Omental fat pad (tissue), 4 donors: Measurements from ENCODE around the gene ENTPD6. TPM values are rescaled to one million over a fixed set of nuclear protein-coding genes. Genes with fewer than 3 reads are reported as not detected.
"Not testable (repeated sequence)": the region's sequence is repeated elsewhere in the genome, so short reads cannot be mapped to it uniquely, and the experiment has no call there.

ENCODE experiments used
- ATAC-seq: fragments of 150-250 bp; one replicate; pipeline ENCODE4 v1.9.1; 2016; ENCODE audit warnings: mild to moderate bottlenecking, moderate library complexity; ENCODE audit not compliant: low FRiP score
- DNase-seq: peaks from one replicate; pipeline ENCODE4 v3.0.0-alpha.2; 2019; ENCODE audit warnings: low spot score
- total RNA-seq, 4 donors: library from RNA; depleted of rRNA; stranded (reverse); fragments of >200 nt; gene quantifications; one replicate each; pipeline ENCODE4 v1.1.0, GENCODE V29; 2016
- TF ChIP-seq, protein P1 (sequence below), 3 donors: fragments of 450-650 bp; IDR thresholded peaks; one replicate each; pipeline ENCODE4 v1.5.1; 2016 to 2017; ENCODE audit warnings: antibody characterized with exemption in 3 of 3, mild to moderate bottlenecking in 3 of 3, moderate library complexity in 2 of 3

ENTPD6 gene
- total RNA-seq, 4 donors from 2014 or later, result 44.6 to 71.0 (median 60.0) TPM

GRCh38 chr20:25230166-25230831 is 34.8 kb downstream of the ENTPD6 start:
- DNase-seq (no peak), ATAC-seq (no peak)
- TF ChIP-seq, protein P1, sequence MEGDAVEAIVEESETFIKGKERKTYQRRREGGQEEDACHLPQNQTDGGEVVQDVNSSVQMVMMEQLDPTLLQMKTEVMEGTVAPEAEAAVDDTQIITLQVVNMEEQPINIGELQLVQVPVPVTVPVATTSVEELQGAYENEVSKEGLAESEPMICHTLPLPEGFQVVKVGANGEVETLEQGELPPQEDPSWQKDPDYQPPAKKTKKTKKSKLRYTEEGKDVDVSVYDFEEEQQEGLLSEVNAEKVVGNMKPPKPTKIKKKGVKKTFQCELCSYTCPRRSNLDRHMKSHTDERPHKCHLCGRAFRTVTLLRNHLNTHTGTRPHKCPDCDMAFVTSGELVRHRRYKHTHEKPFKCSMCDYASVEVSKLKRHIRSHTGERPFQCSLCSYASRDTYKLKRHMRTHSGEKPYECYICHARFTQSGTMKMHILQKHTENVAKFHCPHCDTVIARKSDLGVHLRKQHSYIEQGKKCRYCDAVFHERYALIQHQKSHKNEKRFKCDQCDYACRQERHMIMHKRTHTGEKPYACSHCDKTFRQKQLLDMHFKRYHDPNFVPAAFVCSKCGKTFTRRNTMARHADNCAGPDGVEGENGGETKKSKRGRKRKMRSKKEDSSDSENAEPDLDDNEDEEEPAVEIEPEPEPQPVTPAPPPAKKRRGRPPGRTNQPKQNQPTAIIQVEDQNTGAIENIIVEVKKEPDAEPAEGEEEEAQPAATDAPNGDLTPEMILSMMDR (IDR thresholded peaks at IDR 0.05), result no peak

DNA sequence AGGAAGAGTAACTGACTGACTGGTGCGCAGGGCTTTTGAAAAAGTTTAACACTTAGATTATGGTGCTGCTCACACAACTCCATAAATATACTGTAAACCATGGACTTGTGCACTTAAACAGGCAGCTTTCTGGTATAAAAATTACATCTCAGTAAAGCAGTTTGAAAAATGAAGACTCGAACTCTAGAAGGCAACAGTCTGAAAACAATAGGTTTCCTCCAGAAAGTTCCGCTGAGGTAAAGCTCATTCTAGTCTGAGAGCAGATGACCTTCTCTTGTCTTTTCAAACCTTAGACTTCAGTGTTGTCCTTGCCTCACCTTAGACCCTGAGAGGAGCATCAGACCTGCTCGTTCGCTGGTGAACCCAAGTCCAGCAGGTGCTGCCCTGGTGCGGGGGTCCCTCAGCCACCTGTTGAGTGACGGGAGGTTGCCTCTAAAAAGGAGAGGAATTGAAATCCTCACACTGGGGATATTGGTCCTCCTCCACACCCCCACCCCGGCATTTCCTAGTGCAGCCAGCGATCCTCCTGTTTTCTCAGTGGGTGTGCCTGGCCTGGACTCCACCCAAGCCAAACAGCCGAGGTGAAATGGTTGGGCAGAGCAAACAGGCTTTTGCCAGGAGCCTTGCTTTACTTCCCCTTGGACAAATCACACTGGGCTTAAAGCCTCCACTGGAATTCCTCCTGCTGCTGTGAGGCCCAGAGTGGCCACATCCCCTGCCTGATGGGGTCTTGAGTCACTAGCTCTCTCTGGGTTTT is 37.7 kb downstream of the ENTPD6 start:
- TF ChIP-seq, protein P1 (IDR thresholded peaks at IDR 0.05), result no peak
- ATAC-seq (peak; percentile 41), DNase-seq (no peak)

DNA sequence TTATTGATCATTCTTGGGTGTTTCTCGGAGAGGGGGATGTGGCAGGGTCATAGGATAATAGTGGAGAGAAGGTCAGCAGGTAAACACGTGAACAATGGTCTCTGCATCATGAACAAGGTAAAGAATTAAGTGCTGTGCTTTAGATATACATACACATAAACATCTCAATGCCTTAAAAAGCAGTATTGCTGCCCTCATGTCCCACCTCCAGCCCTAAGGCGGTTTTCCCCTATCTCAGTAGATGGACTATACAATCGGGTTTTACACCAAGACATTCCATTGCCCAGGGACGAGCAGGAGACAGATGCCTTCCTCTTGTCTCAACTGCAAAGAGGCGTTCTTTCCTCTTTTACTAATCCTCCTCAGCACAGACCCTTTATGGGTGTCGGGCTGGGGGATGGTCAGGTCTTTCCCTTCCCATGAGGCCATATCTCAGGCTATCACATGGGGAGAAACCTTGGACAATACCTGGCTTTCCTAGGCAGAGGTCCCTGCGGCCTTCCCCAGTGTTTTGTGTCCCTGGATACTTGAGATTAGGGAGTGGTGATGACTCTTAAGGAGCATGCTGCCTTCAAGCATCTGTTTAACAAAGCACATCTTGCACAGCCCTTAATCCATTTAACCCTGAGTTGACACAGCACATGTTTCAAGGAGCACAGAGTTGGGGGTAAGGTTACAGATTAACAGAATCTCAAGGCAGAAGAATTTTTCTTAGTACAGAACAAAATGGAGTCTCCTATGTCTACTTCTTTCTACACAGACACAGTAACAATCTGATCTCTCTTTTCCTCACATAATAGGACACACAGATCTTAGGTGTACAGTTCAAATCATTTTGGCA is 38.7 kb downstream of the ENTPD6 start:
- not testable (repeated sequence) for ATAC-seq, DNase-seq

DNA sequence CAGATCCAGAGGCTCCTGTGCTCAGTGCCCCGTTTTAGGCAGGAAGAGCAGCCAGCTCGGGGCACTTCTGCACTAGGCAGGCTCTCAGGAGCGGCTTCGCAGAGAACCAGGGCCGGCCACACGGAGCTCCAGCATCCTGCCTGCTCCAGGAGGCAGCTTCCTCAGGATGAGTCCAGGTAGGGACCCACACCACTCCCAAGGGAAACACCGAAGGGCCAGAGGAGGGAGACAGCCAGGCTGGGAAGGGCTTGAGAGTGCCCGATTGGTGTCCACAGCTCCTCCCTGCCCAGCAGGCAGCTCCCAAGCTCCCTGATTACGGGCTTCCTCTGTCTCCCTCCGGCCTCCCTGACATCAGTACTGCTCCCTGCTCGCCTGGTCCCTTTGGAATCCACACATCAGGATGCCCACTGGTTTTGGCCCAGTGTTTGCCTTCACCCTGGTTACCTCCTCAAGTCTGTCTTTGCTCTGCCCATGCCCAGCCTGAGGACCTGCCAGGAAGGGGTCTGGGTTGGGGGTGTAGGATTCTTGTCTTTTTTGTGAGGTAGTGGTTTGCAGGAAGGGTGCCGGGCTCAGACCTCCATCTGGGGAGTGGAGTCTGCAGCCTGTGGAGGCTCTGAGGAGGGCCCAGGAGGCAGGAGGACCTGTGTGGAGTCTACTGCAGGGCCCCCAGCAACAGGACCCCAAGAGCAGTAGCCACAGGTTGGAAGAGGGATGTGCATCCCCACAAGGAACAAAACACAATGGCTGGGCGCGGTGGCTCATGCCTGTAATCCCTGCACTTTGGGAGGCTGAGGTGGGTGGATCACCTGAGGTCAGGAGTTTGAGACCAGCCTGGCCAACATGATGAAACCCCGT is 41.2 kb downstream of the ENTPD6 start:
- ATAC-seq, result no peak
- TF ChIP-seq, protein P1 (IDR thresholded peaks at IDR 0.05), result no peak
- DNase-seq, result no peak

GRCh38 chr20:25237610-25238318 is 42.3 kb downstream of the ENTPD6 start:
- no peak for DNase-seq
- TF ChIP-seq, protein P1 (IDR thresholded peaks at IDR 0.05), result no peak
- peak; percentile 97 for ATAC-seq

GRCh38 chr20:25238319-25239037 is 43.0 kb downstream of the ENTPD6 start:
- TF ChIP-seq, protein P1 (IDR thresholded peaks at IDR 0.05), result no peak
- ATAC-seq, result no peak
- DNase-seq, result no peak
